Stimulated activated CD4-positive, alpha-beta T cell treated with anti-CD3 and anti-CD28 coated beads, TNF-alpha, amount 100 ng/mL, for 48 hours (primary cell): ENCODE data around the gene MUS81.
"Not testable (repeated sequence)": the region's sequence is repeated elsewhere in the genome, so short reads cannot be mapped to it uniquely, and the experiment has no call there.

Experiments
- DNase-seq, 3 donors: peaks; one replicate each; pipeline ENCODE4 v3.0.0-alpha.2; 2020; ENCODE audit warnings: low read depth in 3 of 3

Gene MUS81, protein sequence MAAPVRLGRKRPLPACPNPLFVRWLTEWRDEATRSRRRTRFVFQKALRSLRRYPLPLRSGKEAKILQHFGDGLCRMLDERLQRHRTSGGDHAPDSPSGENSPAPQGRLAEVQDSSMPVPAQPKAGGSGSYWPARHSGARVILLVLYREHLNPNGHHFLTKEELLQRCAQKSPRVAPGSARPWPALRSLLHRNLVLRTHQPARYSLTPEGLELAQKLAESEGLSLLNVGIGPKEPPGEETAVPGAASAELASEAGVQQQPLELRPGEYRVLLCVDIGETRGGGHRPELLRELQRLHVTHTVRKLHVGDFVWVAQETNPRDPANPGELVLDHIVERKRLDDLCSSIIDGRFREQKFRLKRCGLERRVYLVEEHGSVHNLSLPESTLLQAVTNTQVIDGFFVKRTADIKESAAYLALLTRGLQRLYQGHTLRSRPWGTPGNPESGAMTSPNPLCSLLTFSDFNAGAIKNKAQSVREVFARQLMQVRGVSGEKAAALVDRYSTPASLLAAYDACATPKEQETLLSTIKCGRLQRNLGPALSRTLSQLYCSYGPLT

DNA sequence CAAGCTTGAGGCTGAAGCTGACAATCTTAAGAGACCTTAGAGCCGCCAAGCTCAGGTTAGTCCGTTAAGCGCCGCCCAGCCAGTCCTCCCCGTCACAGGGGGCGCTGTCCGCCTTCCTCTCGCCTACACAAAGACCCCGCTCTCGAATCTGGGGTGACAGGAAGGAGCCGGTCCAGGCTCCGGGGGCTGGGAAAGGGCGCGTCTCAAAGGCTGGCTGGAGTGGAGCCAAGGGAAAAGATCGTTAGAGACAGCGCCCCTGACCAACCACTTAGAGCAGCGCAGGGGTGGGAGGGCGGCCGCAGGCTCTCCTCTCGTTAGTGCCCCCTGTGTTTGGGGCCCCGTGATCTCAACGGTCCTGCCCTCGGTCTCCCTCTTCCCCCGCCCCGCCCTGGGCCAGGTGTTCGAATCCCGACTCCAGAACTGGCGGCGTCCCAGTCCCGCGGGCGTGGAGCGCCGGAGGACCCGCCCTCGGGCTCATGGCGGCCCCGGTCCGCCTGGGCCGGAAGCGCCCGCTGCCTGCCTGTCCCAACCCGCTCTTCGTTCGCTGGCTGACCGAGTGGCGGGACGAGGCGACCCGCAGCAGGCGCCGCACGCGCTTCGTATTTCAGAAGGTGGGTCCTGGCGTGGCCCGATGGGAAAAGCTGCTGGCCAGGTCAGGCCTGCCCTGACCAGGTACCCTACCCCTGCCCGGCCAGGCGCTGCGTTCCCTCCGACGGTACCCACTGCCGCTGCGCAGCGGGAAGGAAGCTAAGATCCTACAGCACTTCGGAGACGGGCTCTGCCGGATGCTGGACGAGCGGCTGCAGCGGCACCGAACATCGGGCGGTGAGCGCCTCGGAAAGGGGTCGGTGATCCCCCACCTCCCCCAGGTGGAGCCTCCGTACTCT lies at the start of gene MUS81:
Gene MUS81, plus strand, starts transcription at position 156 of the 887 bp plus-strand sequence. Its CDS starts 321 bp downstream, at position 477.
- DNase-seq, result peak; percentile 93 to 97 (median 94)

DNA sequence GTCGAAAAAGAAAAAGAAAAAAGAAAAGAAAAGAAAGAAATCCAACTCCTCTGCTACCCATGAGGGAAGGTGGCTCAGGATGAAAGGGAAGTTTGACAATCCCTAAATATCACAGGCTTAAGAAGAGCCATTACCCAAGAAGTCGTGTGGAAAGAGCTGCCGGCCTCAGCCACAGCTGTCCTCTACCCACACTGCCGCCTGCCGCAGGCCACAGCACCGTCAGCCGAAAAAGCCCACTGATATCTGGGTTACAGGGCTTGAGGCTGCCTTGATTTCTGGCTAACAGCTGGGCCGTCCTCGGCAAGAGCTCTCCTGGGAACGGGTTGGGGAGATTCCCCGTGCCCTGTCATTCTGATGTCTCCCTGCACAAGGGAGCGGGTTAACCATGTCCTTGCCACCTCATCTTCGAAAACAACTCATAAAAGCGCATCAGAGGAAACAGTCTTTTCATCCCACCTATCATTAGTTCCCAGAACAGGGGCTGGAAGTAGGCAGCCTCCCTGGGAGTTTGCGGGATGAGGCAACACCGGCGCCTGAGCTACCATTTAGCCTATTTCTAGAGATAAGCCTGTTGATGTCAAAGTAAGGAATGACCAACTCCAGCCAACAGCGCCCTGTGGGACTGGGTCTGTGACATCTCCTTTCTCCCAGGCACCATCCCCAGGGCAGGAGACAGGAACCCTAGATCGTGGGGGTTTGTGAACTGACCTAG lies 48.3 kb upstream of the MUS81 start:
- no peak for DNase-seq

DNA sequence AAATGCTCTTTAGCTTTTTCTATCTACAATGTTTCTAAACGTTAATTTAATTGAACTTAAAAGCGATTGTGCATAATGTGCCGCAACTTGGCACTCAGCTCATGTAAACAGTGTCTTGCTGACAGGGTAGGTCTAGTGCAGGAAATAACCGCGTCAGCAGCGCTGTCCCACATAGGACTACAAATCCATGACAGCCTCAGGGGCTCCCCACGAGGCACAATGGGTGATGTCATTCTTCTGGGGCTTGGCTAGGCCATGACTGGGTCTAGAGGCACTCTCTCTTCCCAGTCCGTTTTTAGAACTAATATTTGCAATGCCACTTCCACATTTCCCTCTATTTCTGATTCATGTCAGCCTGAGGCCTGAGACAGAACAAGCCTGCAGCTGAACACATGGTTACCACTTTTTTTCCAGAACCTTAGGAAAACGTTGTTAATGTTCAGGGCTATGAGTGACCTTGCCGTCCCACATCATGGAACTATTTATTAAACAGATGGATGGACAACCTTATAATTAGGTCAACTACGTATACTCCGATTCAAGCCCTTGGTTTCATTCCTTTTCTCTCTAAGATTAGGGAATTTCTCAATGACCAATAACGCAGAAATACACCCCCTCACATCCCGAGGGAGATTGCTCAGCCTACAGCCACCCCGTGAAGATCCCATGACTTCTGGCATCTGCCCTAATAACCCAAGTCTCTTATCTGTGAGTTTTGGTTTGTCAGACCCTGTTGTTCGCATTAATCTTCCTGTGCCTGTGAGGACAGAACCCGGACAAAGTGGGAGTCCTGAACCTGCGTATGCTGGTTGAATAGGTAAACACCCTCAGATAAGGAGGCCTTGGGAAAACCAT lies 45.9 kb upstream of the MUS81 start:
- DNase-seq, result no peak

DNA sequence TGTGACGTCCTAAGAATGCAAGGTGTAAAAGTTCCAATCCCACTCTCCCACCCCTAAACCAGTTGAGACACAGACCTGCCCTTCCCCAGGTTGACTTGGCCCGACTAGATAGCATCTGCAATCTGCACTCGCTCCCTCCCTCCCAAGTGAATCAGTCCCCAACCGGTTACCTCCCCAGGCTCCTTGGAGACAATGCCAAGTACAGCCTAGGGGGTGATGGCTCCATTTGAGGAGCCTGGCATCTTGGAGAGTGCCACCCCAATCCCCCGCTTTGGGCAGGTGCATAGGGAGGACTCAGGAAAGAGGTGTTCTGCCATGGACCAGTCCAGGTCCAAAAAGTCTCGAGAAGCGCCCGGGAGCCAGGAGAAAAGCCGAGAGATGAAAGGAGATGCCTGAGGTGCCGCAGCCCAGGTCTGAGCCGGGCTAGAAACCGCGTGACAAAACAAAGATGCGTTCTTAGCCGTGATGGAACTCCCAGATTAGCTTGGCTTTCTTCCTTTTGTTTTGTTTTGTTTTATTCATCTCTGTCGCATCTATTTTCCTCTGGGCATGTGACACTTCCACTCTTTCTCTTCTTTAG lies 45.2 kb upstream of the MUS81 start:
- DNase-seq, result no peak

DNA sequence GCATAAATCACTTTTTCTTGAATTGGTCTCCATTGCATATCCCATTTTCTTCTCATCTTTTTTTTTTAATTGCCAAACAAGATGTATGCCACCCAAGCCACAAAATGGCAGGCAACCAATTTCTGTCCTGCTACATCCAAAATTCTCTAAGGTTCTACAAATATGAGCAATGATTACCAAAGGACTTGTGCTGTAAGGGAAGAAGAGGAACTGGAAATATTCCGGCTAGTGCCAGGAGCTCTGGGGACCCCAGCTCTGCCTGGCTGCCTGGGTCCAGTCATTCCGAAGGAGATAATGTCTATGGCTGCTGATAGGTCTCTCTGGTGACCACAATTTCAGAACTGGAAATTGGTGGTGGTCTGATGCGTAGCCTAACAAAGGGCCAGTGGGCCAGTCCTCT lies 43.5 kb upstream of the MUS81 start:
- DNase-seq, result no peak

DNA sequence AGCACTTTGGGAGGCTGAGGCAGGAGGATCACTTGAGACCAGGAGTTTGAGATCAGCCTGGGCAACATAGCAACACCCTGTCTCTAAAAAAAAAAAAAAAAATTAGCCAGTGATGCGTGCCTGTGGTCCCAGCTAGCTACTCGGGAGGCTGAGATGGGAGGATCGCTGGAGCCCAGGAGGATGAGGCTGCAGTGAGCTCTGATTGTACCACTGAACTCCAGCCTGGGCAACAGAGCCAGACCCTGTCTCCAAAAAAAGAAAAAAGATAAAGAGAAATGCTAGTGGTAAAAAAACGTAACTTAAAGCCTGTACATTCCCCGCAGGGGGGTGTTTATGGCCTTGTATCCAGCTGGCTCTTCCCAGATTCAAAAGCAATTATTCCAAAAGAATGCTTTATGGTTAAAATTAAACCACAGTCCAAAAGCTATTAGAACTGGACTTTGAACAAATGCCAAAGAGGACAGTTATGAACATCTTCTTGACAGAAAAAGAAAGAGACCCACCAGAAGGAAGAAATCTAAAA lies 42.9 kb upstream of the MUS81 start:
- no peak for DNase-seq

DNA sequence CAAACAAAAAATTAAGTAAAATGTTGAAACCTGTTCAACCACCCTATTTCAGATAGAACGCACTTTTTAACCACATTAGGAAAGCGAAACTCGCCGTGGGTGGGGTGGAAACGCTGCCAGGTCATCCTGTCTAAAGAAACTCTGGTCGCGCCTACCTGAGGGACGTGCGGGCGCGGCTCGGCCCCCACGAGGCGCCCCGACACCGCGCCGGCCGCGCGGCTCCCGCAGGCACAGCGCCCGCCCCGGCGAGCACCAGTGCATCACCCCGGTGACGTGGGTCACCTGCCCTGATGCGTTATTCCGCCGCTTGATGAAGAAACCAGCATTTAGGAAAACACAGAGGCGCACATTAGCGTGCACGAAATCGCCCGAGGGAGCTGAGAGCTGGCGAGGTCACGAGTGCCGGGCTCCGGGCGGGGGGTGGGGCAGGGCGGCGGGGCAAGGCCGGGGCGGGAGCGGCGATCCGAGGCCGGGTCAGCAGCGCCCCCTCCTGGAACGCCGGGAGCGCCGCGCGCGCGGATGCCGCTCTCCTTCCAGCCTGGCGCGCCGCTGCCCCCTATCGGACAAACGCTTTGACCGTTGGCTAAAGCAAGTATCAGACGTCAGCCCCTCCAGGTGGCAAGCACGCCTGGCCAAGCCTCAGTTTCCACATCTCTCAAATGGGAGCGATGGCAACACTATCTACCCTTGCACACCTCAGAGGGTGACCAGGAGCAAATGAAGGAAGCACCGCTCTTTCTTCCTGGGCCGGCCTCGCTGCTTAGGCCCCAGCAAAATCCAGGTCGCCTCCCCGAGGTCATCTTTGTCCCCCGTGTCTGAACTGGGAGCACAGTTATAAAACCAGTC lies 42.2 kb upstream of the MUS81 start:
- peak; percentile 83 to 97 (median 93) for DNase-seq

DNA sequence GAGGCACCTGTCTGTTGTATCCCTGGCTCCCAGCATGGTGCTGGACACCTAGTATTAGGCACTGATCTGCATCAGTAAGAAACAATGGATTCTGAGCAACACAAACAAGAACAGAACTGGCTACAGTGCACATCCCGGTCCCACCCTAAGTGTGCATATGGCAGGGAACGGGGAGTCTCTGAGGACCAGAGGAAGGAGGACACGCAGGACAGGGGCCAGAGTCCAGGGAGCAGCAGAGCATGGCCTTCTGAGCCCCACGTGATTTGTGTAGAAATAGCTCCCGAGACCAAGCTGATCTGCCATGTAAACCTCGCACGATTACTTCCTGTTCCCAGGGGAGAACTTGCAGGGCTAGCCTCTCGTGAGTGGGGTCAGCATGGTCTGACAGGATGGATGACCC lies 39.1 kb upstream of the MUS81 start:
- DNase-seq, result no peak

DNA sequence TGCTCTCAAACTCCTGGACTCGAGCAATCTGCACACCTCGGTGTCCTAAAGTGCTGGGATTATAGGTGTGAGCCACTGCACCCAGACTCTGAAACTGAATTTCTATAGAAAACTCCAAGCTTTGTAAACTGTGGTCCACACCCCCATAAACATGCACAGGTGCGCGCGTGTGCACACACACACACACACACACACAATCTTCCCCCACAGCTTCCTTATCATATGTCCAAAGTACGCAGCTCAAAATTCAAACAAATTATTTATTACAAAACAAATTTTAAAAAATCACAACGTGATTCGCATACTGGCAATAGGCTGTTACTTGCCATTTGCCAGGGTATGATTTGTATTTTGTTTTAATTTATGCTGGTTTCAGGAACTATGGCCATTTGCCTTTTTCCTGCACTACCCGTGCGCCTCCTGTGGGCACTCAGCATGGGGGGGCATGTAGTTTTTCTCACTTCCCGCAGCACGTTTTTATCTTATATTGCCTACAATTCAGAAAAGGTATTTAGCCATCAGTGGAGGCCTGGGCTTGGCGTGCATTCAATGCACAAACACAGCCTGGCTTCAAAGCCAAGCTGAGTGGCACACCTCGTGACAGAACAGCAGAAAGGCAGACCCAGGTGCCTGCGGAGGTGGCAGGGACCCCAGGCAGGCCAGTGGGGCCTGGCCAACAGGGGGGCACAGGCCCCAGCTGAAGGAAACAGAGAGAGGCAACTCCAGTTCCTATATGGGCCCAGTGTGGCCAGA lies 37.3 kb upstream of the MUS81 start:
- no peak for DNase-seq

DNA sequence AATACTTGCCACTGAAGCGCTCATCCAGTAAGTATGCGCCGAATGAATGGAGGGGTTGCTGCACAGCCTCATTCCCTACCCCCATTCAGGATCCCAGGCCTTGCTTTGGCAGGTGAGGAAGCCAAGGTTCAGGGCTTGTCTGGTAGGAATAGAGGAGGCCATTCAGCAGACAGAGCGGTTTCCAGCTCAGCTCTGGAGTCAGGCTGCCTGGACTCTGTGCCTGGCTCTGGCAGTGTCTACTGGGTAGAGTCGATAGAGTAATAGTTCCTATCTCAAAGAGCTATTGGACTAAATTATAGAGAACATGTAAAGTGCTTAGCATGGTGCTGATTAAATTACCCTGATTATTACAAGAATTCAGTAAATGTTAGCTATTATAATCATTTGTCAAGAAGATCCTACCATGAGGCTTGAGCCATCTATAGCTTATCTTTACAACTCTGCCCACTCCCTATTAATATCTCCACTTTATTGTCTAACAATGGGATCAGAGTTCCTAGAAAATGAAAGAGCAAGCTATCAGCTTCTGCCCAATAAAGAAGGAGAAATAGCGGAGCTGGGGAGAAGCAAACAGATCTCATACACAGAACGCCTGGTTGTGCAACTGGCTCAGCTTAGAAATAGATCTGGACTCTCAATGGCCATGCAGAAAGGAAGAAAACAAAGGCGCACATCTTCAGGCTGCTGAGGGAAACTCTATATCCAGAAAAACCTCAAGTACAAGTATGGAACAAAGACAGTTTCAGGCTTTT lies 33.1 kb upstream of the MUS81 start:
- no peak for DNase-seq

DNA sequence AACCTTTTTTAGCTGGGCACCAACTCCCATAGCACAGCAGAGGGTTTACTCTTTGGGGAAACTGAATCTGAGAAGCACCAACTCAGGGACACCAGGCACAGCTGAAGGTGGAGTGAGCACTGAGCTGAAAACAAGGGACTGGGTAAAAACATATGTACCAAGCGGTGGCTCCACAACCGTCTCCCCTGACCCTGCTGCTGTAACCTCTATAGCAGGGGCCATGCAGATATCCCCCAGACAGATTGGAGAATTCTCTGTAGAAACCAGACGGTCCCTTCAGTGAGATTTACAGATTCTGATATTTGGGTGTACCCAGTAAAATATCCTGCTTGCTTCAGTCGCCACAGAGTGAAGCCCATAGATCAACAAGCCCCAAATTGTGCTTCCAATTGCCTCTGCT lies 30.8 kb upstream of the MUS81 start:
- DNase-seq, result no peak

DNA sequence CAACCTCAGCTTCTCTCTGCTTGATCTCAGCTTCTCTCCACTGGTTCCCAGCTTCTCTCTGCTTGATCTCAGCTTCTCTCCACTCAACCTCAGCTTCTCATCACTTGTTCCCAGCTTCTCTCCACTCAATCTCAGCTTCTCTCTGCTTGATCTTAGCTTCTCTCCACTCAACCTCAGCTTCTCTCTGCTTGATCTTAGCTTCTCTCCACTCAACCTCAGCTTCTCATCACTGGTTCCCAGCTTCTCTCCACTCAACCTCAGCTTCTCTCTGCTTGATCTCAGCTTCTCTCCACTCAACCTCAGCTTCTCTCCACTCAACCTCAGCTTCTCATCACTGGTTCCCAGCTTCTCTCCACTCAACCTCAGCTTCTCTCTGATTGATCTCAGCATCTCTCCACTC lies 28.0 kb upstream of the MUS81 start:
- DNase-seq, result not testable (repeated sequence)

DNA sequence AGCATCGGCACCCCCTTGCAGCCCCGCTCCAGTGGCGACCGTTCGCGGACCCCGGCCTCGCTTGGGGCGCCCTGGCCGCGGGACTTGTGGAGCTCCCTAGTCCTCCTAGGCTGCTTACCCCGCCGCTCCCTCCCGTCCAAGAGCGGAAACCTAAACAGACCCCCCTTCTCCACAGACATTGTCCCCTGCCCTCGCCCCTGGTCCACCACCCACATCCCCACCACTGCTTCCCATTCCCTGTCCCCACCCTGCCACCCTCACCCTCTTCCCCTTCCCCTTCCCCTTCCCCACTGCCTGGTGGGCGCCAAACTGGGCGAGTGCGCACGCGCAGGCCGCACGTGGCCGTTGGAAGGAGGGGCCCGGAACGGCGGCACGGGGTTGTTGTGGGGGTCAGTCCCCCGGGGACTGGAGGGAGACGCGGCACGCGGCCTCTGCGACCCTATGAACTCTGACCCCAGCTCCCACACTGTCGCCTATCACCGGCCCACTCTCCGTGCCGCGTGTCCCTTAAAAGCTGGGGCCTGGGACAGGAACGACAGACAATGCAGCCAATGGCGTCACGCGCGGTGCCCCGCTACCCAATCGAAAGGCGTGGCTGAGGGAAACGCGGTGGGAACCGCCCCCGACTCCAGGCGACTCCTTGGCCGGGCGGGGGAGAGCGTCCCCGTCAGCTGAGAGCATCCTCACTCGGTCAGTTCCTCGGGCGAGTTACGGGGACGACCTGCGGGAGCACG lies 26.8 kb upstream of the MUS81 start, which contains the start of gene SNX32:
Gene SNX32, plus strand, starts transcription at position 667 of the 734 bp plus-strand sequence. CDS start 103 bp downstream, outside the sequence.
- peak; percentile 92 to 95 (median 94) for DNase-seq

DNA sequence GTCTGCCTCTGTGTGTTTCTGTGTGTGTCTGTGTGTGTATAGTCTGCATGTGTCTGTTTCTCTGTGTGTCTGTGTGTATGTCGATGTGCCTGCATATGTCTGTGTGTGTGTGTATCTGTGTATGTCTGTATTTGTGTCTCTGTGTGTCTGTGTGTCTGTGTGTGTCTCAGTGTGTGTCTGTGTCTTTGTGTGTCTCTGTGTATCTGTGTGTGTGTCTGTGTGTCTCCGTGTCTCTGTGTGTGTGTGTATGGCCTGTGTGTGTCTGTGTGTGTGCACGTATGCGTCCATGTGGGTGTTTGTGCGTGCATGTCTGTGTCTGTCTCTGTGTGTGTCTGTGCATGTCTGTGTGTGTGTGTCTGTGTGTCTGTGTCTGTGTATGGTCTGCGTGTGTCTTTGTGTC lies 26.0 kb upstream of the MUS81 start:
- no peak for DNase-seq

DNA sequence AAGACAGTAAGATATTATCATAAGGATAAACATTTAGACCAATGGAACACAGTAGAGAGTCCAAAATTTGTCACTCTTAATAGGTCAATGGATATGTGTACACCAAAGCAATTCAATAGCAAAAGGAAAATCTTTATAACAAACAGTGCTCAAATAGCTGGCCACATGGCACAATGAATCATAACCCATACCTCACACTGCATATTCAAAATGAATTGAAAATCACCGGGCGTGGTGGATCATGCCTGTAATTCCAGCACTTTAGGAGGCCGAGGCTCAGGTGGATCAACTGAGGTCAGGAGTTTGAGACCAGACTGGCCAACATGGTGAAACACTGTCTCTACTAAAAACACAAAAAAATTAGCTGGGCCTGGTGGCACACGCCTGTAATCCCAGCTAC lies 18.1 kb upstream of the MUS81 start:
- no peak for DNase-seq

DNA sequence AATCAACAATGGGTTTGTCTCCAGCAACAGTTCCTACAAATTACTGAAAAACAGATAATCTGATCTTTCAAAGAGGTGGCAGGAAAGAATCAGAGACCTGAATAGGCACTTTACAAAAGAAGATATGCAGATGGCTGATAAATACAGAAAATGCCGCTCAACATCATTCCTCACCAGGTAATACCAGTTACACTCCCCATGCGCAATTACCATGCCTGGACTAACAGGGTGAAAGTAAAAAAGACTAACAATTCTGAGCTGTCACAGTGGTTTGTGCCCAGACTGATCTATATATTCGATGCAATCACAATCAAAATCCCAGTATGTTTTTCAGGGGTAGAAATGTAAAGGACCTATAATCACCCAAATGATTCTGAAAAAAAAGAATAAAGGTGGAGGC lies 16.4 kb upstream of the MUS81 start:
- DNase-seq, result no peak

DNA sequence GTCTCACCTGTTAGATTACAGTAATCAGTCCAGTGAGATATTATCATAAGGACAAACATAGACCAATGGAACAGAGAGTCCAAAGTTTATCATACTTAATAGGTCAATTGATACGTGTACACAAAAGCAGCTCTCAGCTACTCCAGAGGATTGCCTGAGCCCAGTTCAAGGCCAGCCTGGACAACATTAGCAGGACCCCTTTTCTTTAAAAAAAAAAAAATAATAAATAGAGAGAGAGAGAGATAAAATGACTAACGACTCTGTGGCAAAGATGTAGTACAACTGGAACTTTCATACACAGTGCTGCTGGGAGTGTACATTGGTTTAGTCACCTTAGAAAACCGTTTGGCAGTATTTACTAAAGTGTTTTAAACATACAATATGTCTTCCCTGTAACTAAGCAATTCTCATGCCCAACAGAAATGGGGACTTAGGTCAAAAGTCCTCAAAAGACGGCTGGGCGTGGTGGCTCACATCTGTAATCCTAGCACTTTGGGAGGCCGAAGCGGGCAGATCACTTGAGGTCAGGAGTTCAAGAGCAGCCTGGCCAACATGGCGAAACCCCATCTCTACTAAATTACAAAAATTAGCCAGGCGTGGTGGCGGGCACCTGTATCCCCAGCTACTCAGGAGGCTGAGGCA lies 15.9 kb upstream of the MUS81 start:
- DNase-seq, result no peak
